Hepatic stellate cell (primary cell): ENCODE measurements around the gene TCHP.

ENCODE experiments used
- DNase-seq: peaks from one replicate; pipeline ENCODE4 v3.0.0; 2011; ENCODE audit warnings: low spot score

The TCHP gene

GRCh38 chr12:109961612-109962011 is 61.5 kb downstream of the TCHP start:
- no peak for DNase-seq

- DNase-seq = no peak
These were observed 62.3 kb downstream of the TCHP start for GRCh38 chr12:109962398-109962797.

- DNase-seq = no peak
These were observed 63.3 kb downstream of the TCHP start for GRCh38 chr12:109963330-109963729.

GRCh38 chr12:109963743-109964429 is 63.8 kb downstream of the TCHP start:
- DNase-seq = no peak

- no peak for DNase-seq
These were observed 66.5 kb downstream of the TCHP start for GRCh38 chr12:109966546-109966945.

- no peak for DNase-seq
These were observed 67.4 kb downstream of the TCHP start for GRCh38 chr12:109967383-109968031.
